ENCODE results near the gene TPST1. TPM values are rescaled to one million over a fixed set of nuclear protein-coding genes. Genes with fewer than 3 reads are reported as not detected.

Gene TPST1
- total RNA-seq, 1 experiment from 2014 or later, result 15.0 TPM

GRCh38 chr7:66204822-66205740, at the start of gene TPST1 (continued):
- TF ChIP-seq ZNF532 (CRISPR knock-in tag; IDR thresholded peaks at IDR 0.05; ENCODE audit: borderline replicate concordance) (no peak), ZBTB21 (CRISPR knock-in tag; IDR thresholded peaks at IDR 0.05; ENCODE audit: borderline replicate concordance) (peak; percentile 67; the same call in 1 of the 2 replicates), MAX (CRISPR knock-in tag; IDR thresholded peaks at IDR 0.05) (0 out of 2 replicates have a peak, but pooled peaks have one; percentile 22), NFATC4 (CRISPR knock-in tag; IDR thresholded peaks at IDR 0.05) (no peak), JAZF1 (CRISPR knock-in tag; IDR thresholded peaks at IDR 0.05) (no peak), ESRRA (CRISPR knock-in tag; IDR thresholded peaks at IDR 0.05; ENCODE audit: borderline replicate concordance) (peak; percentile 68; the same call in 1 of the 2 replicates), ARID4B (CRISPR knock-in tag; IDR thresholded peaks at IDR 0.05; ENCODE audit: borderline replicate concordance) (no peak), RELA (CRISPR knock-in tag; IDR thresholded peaks at IDR 0.05; ENCODE audit: borderline replicate concordance) (no peak), CREB1 (CRISPR knock-in tag; IDR thresholded peaks at IDR 0.05) (peak; percentile 61; the same call in 1 of the 2 replicates), CREM (CRISPR knock-in tag; IDR thresholded peaks at IDR 0.05) (no peak), ETV6 (CRISPR knock-in tag; IDR thresholded peaks at IDR 0.05) (peak; percentile 82; the same call in 1 of the 2 replicates), TEAD1 (CRISPR knock-in tag; IDR thresholded peaks at IDR 0.05) (no peak), SMAD3 (CRISPR knock-in tag; IDR thresholded peaks at IDR 0.05; ENCODE audit: borderline replicate concordance) (no peak), HMGA2 (CRISPR knock-in tag; IDR thresholded peaks at IDR 0.05) (no peak), ZNF416 (CRISPR knock-in tag; IDR thresholded peaks at IDR 0.05) (0 out of 2 replicates have a peak, but pooled peaks have one; percentile 26), PREB (CRISPR knock-in tag; IDR thresholded peaks at IDR 0.05; ENCODE audit: borderline replicate concordance) (no peak; the same call in 1 of the 2 replicates), ZNF232 (CRISPR knock-in tag; IDR thresholded peaks at IDR 0.05) (no peak)
- TF ChIP-seq, protein P1, sequence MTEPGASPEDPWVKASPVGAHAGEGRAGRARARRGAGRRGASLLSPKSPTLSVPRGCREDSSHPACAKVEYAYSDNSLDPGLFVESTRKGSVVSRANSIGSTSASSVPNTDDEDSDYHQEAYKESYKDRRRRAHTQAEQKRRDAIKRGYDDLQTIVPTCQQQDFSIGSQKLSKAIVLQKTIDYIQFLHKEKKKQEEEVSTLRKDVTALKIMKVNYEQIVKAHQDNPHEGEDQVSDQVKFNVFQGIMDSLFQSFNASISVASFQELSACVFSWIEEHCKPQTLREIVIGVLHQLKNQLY (CRISPR knock-in tag; IDR thresholded peaks at IDR 0.05), result no peak
- TF ChIP-seq, protein P2, sequence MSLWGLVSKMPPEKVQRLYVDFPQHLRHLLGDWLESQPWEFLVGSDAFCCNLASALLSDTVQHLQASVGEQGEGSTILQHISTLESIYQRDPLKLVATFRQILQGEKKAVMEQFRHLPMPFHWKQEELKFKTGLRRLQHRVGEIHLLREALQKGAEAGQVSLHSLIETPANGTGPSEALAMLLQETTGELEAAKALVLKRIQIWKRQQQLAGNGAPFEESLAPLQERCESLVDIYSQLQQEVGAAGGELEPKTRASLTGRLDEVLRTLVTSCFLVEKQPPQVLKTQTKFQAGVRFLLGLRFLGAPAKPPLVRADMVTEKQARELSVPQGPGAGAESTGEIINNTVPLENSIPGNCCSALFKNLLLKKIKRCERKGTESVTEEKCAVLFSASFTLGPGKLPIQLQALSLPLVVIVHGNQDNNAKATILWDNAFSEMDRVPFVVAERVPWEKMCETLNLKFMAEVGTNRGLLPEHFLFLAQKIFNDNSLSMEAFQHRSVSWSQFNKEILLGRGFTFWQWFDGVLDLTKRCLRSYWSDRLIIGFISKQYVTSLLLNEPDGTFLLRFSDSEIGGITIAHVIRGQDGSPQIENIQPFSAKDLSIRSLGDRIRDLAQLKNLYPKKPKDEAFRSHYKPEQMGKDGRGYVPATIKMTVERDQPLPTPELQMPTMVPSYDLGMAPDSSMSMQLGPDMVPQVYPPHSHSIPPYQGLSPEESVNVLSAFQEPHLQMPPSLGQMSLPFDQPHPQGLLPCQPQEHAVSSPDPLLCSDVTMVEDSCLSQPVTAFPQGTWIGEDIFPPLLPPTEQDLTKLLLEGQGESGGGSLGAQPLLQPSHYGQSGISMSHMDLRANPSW (CRISPR knock-in tag; conservative IDR thresholded peaks at IDR 0.05; ENCODE audit: low read depth), result no peak
- TF ChIP-seq, protein P3, sequence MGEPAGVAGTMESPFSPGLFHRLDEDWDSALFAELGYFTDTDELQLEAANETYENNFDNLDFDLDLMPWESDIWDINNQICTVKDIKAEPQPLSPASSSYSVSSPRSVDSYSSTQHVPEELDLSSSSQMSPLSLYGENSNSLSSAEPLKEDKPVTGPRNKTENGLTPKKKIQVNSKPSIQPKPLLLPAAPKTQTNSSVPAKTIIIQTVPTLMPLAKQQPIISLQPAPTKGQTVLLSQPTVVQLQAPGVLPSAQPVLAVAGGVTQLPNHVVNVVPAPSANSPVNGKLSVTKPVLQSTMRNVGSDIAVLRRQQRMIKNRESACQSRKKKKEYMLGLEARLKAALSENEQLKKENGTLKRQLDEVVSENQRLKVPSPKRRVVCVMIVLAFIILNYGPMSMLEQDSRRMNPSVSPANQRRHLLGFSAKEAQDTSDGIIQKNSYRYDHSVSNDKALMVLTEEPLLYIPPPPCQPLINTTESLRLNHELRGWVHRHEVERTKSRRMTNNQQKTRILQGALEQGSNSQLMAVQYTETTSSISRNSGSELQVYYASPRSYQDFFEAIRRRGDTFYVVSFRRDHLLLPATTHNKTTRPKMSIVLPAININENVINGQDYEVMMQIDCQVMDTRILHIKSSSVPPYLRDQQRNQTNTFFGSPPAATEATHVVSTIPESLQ (CRISPR knock-in tag; IDR thresholded peaks at IDR 0.05), result no peak
- TF ChIP-seq, protein P4, sequence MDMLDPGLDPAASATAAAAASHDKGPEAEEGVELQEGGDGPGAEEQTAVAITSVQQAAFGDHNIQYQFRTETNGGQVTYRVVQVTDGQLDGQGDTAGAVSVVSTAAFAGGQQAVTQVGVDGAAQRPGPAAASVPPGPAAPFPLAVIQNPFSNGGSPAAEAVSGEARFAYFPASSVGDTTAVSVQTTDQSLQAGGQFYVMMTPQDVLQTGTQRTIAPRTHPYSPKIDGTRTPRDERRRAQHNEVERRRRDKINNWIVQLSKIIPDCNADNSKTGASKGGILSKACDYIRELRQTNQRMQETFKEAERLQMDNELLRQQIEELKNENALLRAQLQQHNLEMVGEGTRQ (CRISPR knock-in tag; IDR thresholded peaks at IDR 0.05), result peak; percentile 59
